GM23338 (cell line): ENCODE measurements around the gene HOXA1.

Experiments used
- CREB1 ChIP-seq: fragments of 250-450 bp; sonication (Bioruptor Pico); IDR thresholded peaks from 2 replicates; pipeline ENCODE4 v1.5.0; 2020; ENCODE audit warnings: low read depth, mild to moderate bottlenecking, moderate library complexity
- EZH2 ChIP-seq: fragments of 200-600 bp; sonication (generic); IDR thresholded peaks from one replicate; pipeline ENCODE4 v1.8.0; 2017; ENCODE audit warnings: antibody characterized with exemption, mild to moderate bottlenecking, low read depth; ENCODE audit not compliant: unreplicated experiment
- EZH2phosphoT487 ChIP-seq: fragments of 200-600 bp; sonication (generic); IDR thresholded peaks from one replicate; pipeline ENCODE4 v1.8.1; 2018; ENCODE audit warnings: antibody characterized with exemption; ENCODE audit not compliant: unreplicated experiment
- NANOG ChIP-seq: IDR thresholded peaks from 2 replicates; pipeline ENCODE4 v1.6.1; 2016; ENCODE audit warnings: antibody characterized with exemption, borderline replicate concordance
- POLR2AphosphoS5 ChIP-seq: IDR thresholded peaks from 2 replicates; pipeline ENCODE4 v1.6.1; 2016; ENCODE audit warnings: antibody characterized with exemption, low read depth
- TF ChIP-seq, protein P1 (sequence below), 2 experiments: fragments of 200-600 bp in 1 of 2; sonication (generic) in 1 of 2; conservative IDR thresholded peaks; 2 replicates each; pipeline versions ENCODE4 v1.5.1 to v1.6.1; 2016 to 2017; ENCODE audit warnings: antibody characterized with exemption in 2 of 2, low read depth in 2 of 2, mild to moderate bottlenecking in 2 of 2, moderate library complexity in 1 of 2
- TF ChIP-seq, protein P2 (sequence below): IDR thresholded peaks from one replicate; pipeline ENCODE4 v1.6.1; 2018; ENCODE audit warnings: antibody characterized with exemption; ENCODE audit not compliant: unreplicated experiment
- TF ChIP-seq, protein P3 (sequence below): IDR thresholded peaks from 2 replicates; pipeline ENCODE4 v1.6.1; 2016; ENCODE audit warnings: antibody characterized with exemption

DNA sequence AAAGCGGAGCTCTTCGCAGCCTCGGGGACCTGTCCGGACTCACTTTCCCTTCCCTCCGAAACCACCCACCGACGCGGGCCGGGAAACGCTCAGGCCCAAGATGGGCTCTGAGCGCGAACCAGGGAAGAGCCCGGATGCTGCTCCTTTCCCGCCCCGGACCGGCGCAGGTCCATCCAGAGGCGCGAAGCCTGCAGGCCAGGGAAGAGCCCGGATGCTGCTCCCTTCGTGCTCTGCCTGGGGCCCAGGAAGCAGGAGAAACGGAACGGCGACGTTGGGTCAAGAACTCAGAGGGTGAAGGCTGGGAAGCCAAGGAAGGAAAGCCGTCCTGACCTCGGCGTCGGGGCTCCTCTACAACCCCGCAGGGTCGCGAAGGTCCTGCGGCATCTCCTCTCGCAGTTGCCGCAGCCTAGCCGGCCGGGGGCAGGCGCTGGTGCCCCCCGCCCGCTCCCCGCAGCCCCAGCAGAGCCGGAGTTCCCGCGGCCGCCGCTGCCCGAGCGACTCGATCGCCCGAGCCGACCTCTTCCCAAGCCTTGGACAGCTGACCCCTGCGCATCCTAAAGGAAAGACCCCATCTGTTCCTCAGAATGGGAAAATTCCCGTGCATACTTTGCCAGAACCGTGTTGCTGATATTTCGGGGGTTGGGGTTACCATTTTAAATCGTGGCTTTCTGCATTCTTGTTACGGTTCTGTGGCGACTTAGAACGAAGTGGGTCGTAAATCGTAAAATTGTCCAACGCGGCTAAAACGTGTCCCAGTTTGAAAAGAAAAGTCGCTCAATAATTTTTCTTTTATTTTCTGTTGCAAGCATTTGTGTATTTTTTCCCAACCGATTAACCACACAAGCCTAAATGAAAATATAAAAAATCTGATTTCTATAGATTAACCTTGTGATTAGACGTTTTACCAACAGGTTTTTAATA lies 7.5 kb downstream of the HOXA1 start:
- TF ChIP-seq EZH2phosphoT487 = peak; percentile 68
- TF ChIP-seq, protein P1, sequence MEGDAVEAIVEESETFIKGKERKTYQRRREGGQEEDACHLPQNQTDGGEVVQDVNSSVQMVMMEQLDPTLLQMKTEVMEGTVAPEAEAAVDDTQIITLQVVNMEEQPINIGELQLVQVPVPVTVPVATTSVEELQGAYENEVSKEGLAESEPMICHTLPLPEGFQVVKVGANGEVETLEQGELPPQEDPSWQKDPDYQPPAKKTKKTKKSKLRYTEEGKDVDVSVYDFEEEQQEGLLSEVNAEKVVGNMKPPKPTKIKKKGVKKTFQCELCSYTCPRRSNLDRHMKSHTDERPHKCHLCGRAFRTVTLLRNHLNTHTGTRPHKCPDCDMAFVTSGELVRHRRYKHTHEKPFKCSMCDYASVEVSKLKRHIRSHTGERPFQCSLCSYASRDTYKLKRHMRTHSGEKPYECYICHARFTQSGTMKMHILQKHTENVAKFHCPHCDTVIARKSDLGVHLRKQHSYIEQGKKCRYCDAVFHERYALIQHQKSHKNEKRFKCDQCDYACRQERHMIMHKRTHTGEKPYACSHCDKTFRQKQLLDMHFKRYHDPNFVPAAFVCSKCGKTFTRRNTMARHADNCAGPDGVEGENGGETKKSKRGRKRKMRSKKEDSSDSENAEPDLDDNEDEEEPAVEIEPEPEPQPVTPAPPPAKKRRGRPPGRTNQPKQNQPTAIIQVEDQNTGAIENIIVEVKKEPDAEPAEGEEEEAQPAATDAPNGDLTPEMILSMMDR (conservative IDR thresholded peaks at IDR 0.05; ENCODE audit: low read depth in 2 of 2) = no peak
- TF ChIP-seq, protein P2, sequence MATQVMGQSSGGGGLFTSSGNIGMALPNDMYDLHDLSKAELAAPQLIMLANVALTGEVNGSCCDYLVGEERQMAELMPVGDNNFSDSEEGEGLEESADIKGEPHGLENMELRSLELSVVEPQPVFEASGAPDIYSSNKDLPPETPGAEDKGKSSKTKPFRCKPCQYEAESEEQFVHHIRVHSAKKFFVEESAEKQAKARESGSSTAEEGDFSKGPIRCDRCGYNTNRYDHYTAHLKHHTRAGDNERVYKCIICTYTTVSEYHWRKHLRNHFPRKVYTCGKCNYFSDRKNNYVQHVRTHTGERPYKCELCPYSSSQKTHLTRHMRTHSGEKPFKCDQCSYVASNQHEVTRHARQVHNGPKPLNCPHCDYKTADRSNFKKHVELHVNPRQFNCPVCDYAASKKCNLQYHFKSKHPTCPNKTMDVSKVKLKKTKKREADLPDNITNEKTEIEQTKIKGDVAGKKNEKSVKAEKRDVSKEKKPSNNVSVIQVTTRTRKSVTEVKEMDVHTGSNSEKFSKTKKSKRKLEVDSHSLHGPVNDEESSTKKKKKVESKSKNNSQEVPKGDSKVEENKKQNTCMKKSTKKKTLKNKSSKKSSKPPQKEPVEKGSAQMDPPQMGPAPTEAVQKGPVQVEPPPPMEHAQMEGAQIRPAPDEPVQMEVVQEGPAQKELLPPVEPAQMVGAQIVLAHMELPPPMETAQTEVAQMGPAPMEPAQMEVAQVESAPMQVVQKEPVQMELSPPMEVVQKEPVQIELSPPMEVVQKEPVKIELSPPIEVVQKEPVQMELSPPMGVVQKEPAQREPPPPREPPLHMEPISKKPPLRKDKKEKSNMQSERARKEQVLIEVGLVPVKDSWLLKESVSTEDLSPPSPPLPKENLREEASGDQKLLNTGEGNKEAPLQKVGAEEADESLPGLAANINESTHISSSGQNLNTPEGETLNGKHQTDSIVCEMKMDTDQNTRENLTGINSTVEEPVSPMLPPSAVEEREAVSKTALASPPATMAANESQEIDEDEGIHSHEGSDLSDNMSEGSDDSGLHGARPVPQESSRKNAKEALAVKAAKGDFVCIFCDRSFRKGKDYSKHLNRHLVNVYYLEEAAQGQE = no peak
- TF ChIP-seq NANOG = no peak
- TF ChIP-seq, protein P3, sequence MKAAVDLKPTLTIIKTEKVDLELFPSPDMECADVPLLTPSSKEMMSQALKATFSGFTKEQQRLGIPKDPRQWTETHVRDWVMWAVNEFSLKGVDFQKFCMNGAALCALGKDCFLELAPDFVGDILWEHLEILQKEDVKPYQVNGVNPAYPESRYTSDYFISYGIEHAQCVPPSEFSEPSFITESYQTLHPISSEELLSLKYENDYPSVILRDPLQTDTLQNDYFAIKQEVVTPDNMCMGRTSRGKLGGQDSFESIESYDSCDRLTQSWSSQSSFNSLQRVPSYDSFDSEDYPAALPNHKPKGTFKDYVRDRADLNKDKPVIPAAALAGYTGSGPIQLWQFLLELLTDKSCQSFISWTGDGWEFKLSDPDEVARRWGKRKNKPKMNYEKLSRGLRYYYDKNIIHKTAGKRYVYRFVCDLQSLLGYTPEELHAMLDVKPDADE = no peak
- no peak for TF ChIP-seq POLR2AphosphoS5
- TF ChIP-seq CREB1 (CRISPR knock-in tag) = no peak
- TF ChIP-seq EZH2 = peak; percentile 92
